Upper lobe of left lung (tissue), 4 donors: Measurements from ENCODE around the gene ATP5ME.
"Not testable (repeated sequence)": the region's sequence is repeated elsewhere in the genome, so short reads cannot be mapped to it uniquely, and the experiment has no call there.

ENCODE experiments used
- EP300 ChIP-seq, 4 donors: sonication (generic); formaldehyde crosslinking; IDR thresholded peaks; one replicate each; pipeline ENCODE4 v1.5.1; 2017; ENCODE audit warnings: antibody characterized with exemption in 4 of 4, control low read depth in 2 of 4
- POLR2A ChIP-seq, 4 donors: fragments of 450-650 bp; IDR thresholded peaks; one replicate each; pipeline ENCODE4 v1.5.1; 2016 to 2017; ENCODE audit warnings: antibody characterized with exemption in 4 of 4, mild to moderate bottlenecking in 2 of 4
- POLR2AphosphoS5 ChIP-seq, 2 donors: sonication (generic); formaldehyde crosslinking; IDR thresholded peaks; one replicate each; pipeline ENCODE4 v1.5.1; 2017; ENCODE audit warnings: antibody characterized with exemption in 2 of 2
- TF ChIP-seq, protein P1 (sequence below), 6 experiments: fragments of 450-650 bp in 4 of 6; fragments of 200-600 bp in 2 of 6; sonication (generic) in 2 of 6; IDR thresholded peaks; one replicate each; pipeline ENCODE4 v1.5.1; 2016 to 2019; ENCODE audit warnings: antibody characterized with exemption in 6 of 6

DNA sequence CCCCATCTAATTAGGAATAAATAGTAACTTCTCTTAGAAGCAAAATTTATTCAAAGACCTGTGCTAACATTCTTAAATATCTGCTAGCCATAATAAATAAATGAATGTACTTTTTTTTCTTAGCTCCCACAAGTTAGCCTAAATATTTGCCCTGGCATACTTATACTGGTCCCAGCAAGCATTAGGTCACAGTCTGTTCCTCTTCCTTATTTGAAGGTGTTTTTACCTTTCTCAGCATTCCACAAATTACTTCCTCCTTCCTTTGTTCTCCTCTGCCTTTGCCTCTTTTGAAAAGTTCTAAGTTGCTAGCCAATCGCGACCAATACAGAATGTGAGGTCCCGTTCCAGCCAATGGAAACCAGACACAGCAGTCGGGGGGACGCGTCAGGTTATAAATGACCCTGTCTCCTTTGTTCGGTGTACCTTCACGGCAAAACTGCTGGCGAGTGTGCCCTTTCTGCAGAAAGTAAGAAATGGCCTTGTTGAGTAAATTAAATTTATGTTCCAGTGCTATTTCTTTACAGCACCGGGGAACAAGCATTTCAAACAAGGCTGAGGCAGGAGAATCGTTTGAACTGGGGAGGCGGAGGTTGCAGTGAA lies 20.4 kb upstream of the ATP5ME start:
- TF ChIP-seq, protein P1, sequence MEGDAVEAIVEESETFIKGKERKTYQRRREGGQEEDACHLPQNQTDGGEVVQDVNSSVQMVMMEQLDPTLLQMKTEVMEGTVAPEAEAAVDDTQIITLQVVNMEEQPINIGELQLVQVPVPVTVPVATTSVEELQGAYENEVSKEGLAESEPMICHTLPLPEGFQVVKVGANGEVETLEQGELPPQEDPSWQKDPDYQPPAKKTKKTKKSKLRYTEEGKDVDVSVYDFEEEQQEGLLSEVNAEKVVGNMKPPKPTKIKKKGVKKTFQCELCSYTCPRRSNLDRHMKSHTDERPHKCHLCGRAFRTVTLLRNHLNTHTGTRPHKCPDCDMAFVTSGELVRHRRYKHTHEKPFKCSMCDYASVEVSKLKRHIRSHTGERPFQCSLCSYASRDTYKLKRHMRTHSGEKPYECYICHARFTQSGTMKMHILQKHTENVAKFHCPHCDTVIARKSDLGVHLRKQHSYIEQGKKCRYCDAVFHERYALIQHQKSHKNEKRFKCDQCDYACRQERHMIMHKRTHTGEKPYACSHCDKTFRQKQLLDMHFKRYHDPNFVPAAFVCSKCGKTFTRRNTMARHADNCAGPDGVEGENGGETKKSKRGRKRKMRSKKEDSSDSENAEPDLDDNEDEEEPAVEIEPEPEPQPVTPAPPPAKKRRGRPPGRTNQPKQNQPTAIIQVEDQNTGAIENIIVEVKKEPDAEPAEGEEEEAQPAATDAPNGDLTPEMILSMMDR (IDR thresholded peaks at IDR 0.05) = not testable (repeated sequence)
- TF ChIP-seq POLR2A, POLR2AphosphoS5, EP300 (IDR thresholded peaks at IDR 0.05): not testable (repeated sequence)
